SK-N-SH treated with all-trans-retinoic acid at 6 μM for 48 hours (cell line): Measurements from ENCODE around the gene TMEM81.

Experiments used
- ATAC-seq: fragments of 200-7000 bp; cut with Tn5 transposase; 3 replicates; pipeline ENCODE4 v1.9.1; 2020; ENCODE audit warnings: mild to moderate bottlenecking, moderate library complexity
- ARNTL ChIP-seq: fragments of 450-650 bp; formaldehyde crosslinking; IDR thresholded peaks from 2 replicates; pipeline ENCODE4 v1.5.0; 2020; ENCODE audit warnings: low read depth, mild to moderate bottlenecking, moderate library complexity, borderline replicate concordance
- BACH2 ChIP-seq: fragments of 250-450 bp; sonication (Bioruptor Pico); IDR thresholded peaks from 2 replicates; pipeline ENCODE4 v1.9.0; 2021; ENCODE audit warnings: mild to moderate bottlenecking, borderline replicate concordance
- CREB5 ChIP-seq: fragments of 250-450 bp; sonication (Bioruptor Pico); IDR thresholded peaks from 2 replicates; pipeline ENCODE4 v1.5.1; 2020; ENCODE audit warnings: low read depth, mild to moderate bottlenecking, moderate library complexity
- CSDC2 ChIP-seq: fragments of 250-450 bp; sonication (Bioruptor Pico); IDR thresholded peaks from 2 replicates; pipeline ENCODE4 v1.5.0; 2020; ENCODE audit warnings: mild to moderate bottlenecking, moderate library complexity
- CSRNP3 ChIP-seq: fragments of 250-450 bp; sonication (Bioruptor Pico); IDR thresholded peaks from 2 replicates; pipeline ENCODE4 v1.5.1; 2021; ENCODE audit warnings: mild to moderate bottlenecking, moderate library complexity
- ESRRG ChIP-seq: fragments of 250-450 bp; sonication (Bioruptor Pico); IDR thresholded peaks from 2 replicates; pipeline ENCODE4 v1.6.1; 2021; ENCODE audit warnings: mild to moderate bottlenecking
- GLIS3 ChIP-seq: fragments of 250-450 bp; sonication (Bioruptor Pico); IDR thresholded peaks from 2 replicates; pipeline ENCODE4 v1.5.0; 2020; ENCODE audit warnings: mild to moderate bottlenecking, moderate library complexity
- ISL1 ChIP-seq: fragments of 250-450 bp; sonication (Bioruptor Pico); IDR thresholded peaks from 2 replicates; pipeline ENCODE4 v2.1.2; 2022; ENCODE audit warnings: mild to moderate bottlenecking, moderate library complexity
- OSR1 ChIP-seq: fragments of 250-450 bp; sonication (Bioruptor Pico); IDR thresholded peaks from 2 replicates; pipeline ENCODE4 v1.8.0; 2022; ENCODE audit warnings: moderate library complexity, mild to moderate bottlenecking, inconsistent platforms
- PATZ1 ChIP-seq: fragments of 250-450 bp; sonication (Bioruptor Pico); IDR thresholded peaks from 2 replicates; pipeline ENCODE4 v1.8.0; 2020; ENCODE audit warnings: mild to moderate bottlenecking, moderate library complexity, borderline replicate concordance
- POU6F1 ChIP-seq: fragments of 250-450 bp; sonication (Bioruptor Pico); IDR thresholded peaks from 2 replicates; pipeline ENCODE4 v1.8.0; 2021; ENCODE audit warnings: low read depth, mild to moderate bottlenecking, moderate library complexity, borderline replicate concordance
- RARB ChIP-seq: fragments of 250-450 bp; sonication (Bioruptor Pico); IDR thresholded peaks from 2 replicates; pipeline ENCODE4 v1.8.0; 2021; ENCODE audit warnings: mild to moderate bottlenecking, moderate library complexity
- SNAI2 ChIP-seq: fragments of 250-450 bp; sonication (Bioruptor Pico); IDR thresholded peaks from 2 replicates; pipeline ENCODE4 v1.5.0; 2020; ENCODE audit warnings: mild to moderate bottlenecking, moderate library complexity
- TCF4 ChIP-seq: fragments of 250-450 bp; sonication (Bioruptor Pico); IDR thresholded peaks from 2 replicates; pipeline ENCODE4 v1.8.0; 2021; ENCODE audit warnings: mild to moderate bottlenecking, moderate library complexity, borderline replicate concordance
- TOX ChIP-seq: fragments of 250-450 bp; sonication (Bioruptor Pico); IDR thresholded peaks from 2 replicates; pipeline ENCODE4 v1.8.0; 2021; ENCODE audit warnings: mild to moderate bottlenecking, moderate library complexity, borderline replicate concordance
- TSHZ2 ChIP-seq: fragments of 250-450 bp; sonication (Bioruptor Pico); IDR thresholded peaks from 2 replicates; pipeline ENCODE4 v1.5.0; 2020; ENCODE audit warnings: mild to moderate bottlenecking, moderate library complexity
- ZC3H10 ChIP-seq: fragments of 250-450 bp; sonication (Bioruptor Pico); IDR thresholded peaks from 2 replicates; pipeline ENCODE4 v1.5.1; 2021; ENCODE audit warnings: mild to moderate bottlenecking, moderate library complexity
- ZFP3 ChIP-seq: fragments of 250-450 bp; sonication (Bioruptor Pico); IDR thresholded peaks from 2 replicates; pipeline ENCODE4 v1.5.0; 2020; ENCODE audit warnings: mild to moderate bottlenecking, moderate library complexity
- ZFP30 ChIP-seq: fragments of 450-650 bp; formaldehyde crosslinking; IDR thresholded peaks from 2 replicates; pipeline ENCODE4 v1.5.0; 2022; ENCODE audit warnings: mild to moderate bottlenecking, moderate library complexity
- ZNF565 ChIP-seq: fragments of 450-650 bp; formaldehyde crosslinking; conservative IDR thresholded peaks from 2 replicates; pipeline ENCODE4 v1.5.0; 2020; ENCODE audit warnings: low read depth, mild to moderate bottlenecking, moderate library complexity
- ZNF70 ChIP-seq: fragments of 450-650 bp; formaldehyde crosslinking; IDR thresholded peaks from 2 replicates; pipeline ENCODE4 v1.5.0; 2020; ENCODE audit warnings: mild to moderate bottlenecking, moderate library complexity
- ZNF8 ChIP-seq: fragments of 450-650 bp; formaldehyde crosslinking; IDR thresholded peaks from 2 replicates; pipeline ENCODE4 v1.5.0; 2020; ENCODE audit warnings: mild to moderate bottlenecking, moderate library complexity

The TMEM81 gene

GRCh38 chr1:205077158-205077933, 6.9 kb downstream of the TMEM81 start:
- peak; percentile 12 for ATAC-seq
- TF ChIP-seq ISL1 (CRISPR knock-in tag) = no peak
- TF ChIP-seq RARB (CRISPR knock-in tag) = no peak
- TF ChIP-seq ZNF8 (CRISPR knock-in tag) = no peak
- TF ChIP-seq GLIS3 = no peak
- TF ChIP-seq ZC3H10 (CRISPR knock-in tag) = no peak
- TF ChIP-seq BACH2 = no peak
- TF ChIP-seq TOX (CRISPR knock-in tag) = no peak
- no peak for TF ChIP-seq ZNF565
- no peak for TF ChIP-seq ZFP30
- TF ChIP-seq SNAI2 (CRISPR knock-in tag) = no peak
- no peak for TF ChIP-seq PATZ1 (CRISPR knock-in tag)
- TF ChIP-seq POU6F1 (CRISPR knock-in tag) = no peak
- no peak for TF ChIP-seq ARNTL
- no peak for TF ChIP-seq TSHZ2 (CRISPR knock-in tag)
- no peak for TF ChIP-seq ZNF70 (CRISPR knock-in tag)
- TF ChIP-seq CSDC2 = no peak

- ATAC-seq = peak; percentile 6; the same call in 1 of the 3 replicates
- no peak for TF ChIP-seq ZNF70 (CRISPR knock-in tag)
- no peak for TF ChIP-seq ZFP3
- TF ChIP-seq ARNTL = no peak
- no peak for TF ChIP-seq TOX (CRISPR knock-in tag)
- TF ChIP-seq OSR1 (CRISPR knock-in tag) = no peak
- TF ChIP-seq TCF4 (CRISPR knock-in tag) = no peak
- TF ChIP-seq TSHZ2 (CRISPR knock-in tag) = no peak
- TF ChIP-seq RARB (CRISPR knock-in tag) = no peak
- TF ChIP-seq GLIS3 = no peak
- no peak for TF ChIP-seq BACH2
- TF ChIP-seq ZNF8 (CRISPR knock-in tag) = no peak
- TF ChIP-seq ZFP30 = no peak
- TF ChIP-seq ZNF565 = no peak
- TF ChIP-seq POU6F1 (CRISPR knock-in tag) = no peak
- TF ChIP-seq PATZ1 (CRISPR knock-in tag) = no peak
- TF ChIP-seq ISL1 (CRISPR knock-in tag) = no peak
- TF ChIP-seq ESRRG (CRISPR knock-in tag) = no peak
- no peak for TF ChIP-seq CREB5 (CRISPR knock-in tag)
- no peak for TF ChIP-seq CSRNP3 (CRISPR knock-in tag)
- TF ChIP-seq, all 23 proteins: peak for 0
Measured at GRCh38 chr1:205076245-205076761, 8.0 kb downstream of the TMEM81 start.
